ENCODE data around the gene MRPL37. TPM values are rescaled to one million over a fixed set of nuclear protein-coding genes. Genes with fewer than 3 reads are reported as not detected.

Gene MRPL37
- total RNA-seq = 44.2 and 46.1 TPM in 2 replicates

DNA sequence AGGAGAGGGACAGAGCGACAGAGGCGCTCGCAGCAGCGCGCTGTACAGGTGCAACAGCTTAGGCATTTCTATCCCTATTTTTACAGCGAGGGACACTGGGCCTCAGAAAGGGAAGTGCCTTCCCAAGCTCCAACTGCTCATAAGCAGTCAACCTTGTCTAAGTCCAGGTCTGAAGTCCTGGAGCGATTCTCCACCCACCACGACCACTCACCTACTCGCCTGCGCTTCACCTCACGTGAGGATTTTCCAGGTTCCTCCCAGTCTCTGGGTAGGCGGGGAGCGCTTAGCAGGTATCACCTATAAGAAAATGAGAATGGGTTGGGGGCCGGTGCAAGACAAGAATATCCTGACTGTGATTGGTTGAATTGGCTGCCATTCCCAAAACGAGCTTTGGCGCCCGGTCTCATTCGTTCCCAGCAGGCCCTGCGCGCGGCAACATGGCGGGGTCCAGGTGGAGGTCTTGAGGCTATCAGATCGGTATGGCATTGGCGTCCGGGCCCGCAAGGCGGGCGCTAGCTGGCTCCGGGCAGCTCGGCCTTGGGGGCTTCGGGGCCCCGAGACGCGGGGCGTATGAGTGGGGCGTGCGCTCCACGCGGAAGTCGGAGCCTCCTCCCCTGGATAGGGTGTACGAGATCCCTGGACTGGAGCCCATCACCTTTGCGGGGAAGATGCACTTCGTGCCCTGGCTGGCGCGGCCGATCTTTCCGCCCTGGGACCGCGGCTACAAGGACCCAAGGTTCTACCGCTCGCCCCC is at the start of gene MRPL37, which contains the start of gene CYB5RL:
TSS of gene MRPL37 (plus strand) at position 403 of the 754 bp plus-strand sequence. CDS start at position 480, 77 bp downstream.
TSS of gene CYB5RL (minus strand) at position 266 of the 754 bp plus-strand sequence. CDS start 4,414 bp downstream, outside the sequence.

DNA sequence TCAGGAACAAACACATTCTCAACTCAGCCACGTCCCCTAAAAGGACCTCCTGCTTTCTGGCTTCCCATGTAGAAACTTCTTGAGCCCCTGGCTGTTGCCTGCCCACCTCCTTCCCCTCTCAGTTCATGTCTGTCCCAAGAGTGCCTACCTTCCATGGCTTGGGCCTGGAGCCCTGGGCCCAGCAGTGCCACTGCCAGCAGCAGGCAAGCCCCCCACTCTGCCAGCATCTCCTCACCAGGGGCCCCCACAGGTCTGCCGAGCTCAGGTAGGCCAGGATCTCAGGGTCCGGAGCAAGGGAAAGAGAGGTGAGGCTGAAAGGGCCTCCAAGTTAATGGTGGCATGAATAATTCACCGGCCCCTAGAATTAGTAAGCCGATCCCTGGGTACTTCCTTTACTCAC is 47.3 kb upstream of the MRPL37 start, which contains the start of gene CDCP2:
TSS of gene CDCP2 (minus strand) at position 305 of the 400 bp plus-strand sequence. CDS start at position 227, 78 bp downstream.

Other genes starting within 250 kb of the MRPL37 start
- gene LDLRAD1, start 182.0 kb upstream of the MRPL37 start, total RNA-seq = not detected in 2 replicates
- gene TMEM59, start 147.0 kb upstream of the MRPL37 start, total RNA-seq = 373 and 516 TPM in 2 replicates
- 2.6 and 3.0 TPM in 2 replicates for gene TCEANC2, start 146.6 kb upstream of the MRPL37 start, total RNA-seq
- gene CDCP2, start 47.2 kb upstream of the MRPL37 start, total RNA-seq = not detected in 2 replicates
- 4.1 and 4.7 TPM in 2 replicates for gene CYB5RL, start 137 bp upstream of the MRPL37 start, total RNA-seq
- gene SSBP3, start 206.2 kb downstream of the MRPL37 start, total RNA-seq = 11.1 and 12.8 TPM in 2 replicates

All from smooth muscle cell of bladder (primary cell).